Measurements from ENCODE around the gene LSAMP.

GRCh38 chr3:115823083-115823482 lies 622.2 kb downstream of the LSAMP start:
- no peak for TF ChIP-seq CTCF (IDR thresholded peaks at IDR 0.05)
- no peak for TF ChIP-seq POLR2A (IDR thresholded peaks at IDR 0.05)
